SU-DHL-6 (cell line): ENCODE data around the gene TM7SF3.
"Not testable (repeated sequence)": the region's sequence is repeated elsewhere in the genome, so short reads cannot be mapped to it uniquely, and the experiment has no call there.

Experiments used
- EZH2phosphoT487 ChIP-seq: fragments of 200-600 bp; sonication (generic), shearing (Covaris generic); conservative IDR thresholded peaks from 2 replicates; pipeline ENCODE4 v1.6.1; 2018; ENCODE audit warnings: mild to moderate bottlenecking, antibody characterized with exemption, low read length, moderate library complexity, mixed read lengths
- TF ChIP-seq, protein P1 (sequence below): fragments of 200-600 bp; sonication (generic); IDR thresholded peaks from one replicate; pipeline ENCODE4 v1.5.1; 2017; ENCODE audit warnings: antibody characterized with exemption, mild to moderate bottlenecking, low read length, moderate library complexity; ENCODE audit not compliant: insufficient read depth, poor library complexity, severe bottlenecking

DNA sequence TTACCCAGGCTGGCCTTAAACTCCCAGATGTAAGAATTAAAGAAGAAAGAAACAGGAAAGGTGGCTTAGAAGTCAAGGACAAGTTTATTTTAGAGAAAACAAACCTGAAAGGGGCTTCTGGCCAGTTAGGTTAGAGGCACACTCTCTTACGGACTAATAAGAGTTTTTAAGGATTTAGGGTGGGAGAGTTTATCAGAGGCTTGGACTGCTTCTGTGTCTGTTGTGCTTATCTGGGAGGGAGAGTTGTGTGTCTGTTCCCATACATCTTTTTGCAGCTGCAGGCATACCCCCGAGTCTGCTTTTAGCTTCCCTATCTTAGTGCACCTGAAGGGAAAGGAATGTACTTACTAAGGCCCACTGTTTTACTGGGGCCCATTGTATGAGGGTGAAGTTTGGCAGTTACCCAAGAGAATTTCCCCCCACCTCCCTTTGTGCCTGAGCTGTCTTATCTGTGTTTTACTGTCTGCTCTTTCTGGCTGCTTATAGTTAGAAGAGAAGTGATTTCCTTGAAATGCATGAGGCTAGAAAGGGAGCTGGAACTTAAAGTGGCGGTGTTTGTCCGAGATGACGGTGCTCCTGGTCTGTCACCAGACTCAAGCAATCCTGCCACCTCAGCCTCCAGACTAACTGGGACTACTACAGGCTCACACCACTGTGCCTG is 3.1 kb upstream of the TM7SF3 start:
- TF ChIP-seq, protein P1, sequence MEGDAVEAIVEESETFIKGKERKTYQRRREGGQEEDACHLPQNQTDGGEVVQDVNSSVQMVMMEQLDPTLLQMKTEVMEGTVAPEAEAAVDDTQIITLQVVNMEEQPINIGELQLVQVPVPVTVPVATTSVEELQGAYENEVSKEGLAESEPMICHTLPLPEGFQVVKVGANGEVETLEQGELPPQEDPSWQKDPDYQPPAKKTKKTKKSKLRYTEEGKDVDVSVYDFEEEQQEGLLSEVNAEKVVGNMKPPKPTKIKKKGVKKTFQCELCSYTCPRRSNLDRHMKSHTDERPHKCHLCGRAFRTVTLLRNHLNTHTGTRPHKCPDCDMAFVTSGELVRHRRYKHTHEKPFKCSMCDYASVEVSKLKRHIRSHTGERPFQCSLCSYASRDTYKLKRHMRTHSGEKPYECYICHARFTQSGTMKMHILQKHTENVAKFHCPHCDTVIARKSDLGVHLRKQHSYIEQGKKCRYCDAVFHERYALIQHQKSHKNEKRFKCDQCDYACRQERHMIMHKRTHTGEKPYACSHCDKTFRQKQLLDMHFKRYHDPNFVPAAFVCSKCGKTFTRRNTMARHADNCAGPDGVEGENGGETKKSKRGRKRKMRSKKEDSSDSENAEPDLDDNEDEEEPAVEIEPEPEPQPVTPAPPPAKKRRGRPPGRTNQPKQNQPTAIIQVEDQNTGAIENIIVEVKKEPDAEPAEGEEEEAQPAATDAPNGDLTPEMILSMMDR = not testable (repeated sequence)
- not testable (repeated sequence) for TF ChIP-seq EZH2phosphoT487
